GM12878 (cell line): ENCODE measurements around the gene HTD2. TPM values are rescaled to one million over a fixed set of nuclear protein-coding genes. Genes with fewer than 3 reads are reported as not detected.

ENCODE experiments used
- ATAC-seq: fragments of 200-7000 bp; cut with Tn5 transposase; 3 replicates; pipeline ENCODE4 v1.9.1; 2020; ENCODE audit warnings: mild to moderate bottlenecking, moderate library complexity
- BruUV-seq: library from RNA; stranded (reverse); fragments of 400-500 nt; replicated peaks from 2 replicates; lab custom pipeline; 2021; lab: Mats Ljungman, UMichigan
- CTCF ChIA-PET: fragments of 300-600 bp; sonication (Branson Sonifier 250); formaldehyde crosslinking; extraction: SDS; loops from one replicate; lab custom pipeline; 2021; ENCODE audit warnings: inconsistent platforms; lab: Yijun Ruan, JAX
- POLR2A ChIA-PET: fragments of 350-600 bp; formaldehyde crosslinking; extraction: SDS; loops from one replicate; lab custom pipeline; 2021; ENCODE audit warnings: inconsistent platforms; lab: Charles Lee
- RAD21 ChIA-PET: fragments of 300-600 bp; sonication (Branson Sonifier 250); formaldehyde crosslinking; loops from one replicate; lab custom pipeline; 2023; ENCODE audit warnings: antibody characterized with exemption; ENCODE audit not compliant: unreplicated experiment; lab: Charles Lee
- SMC1A ChIA-PET: fragments of 300-600 bp; sonication (Branson Sonifier 250); formaldehyde crosslinking; loops from one replicate; lab custom pipeline; 2023; ENCODE audit not compliant: unreplicated experiment, uncharacterized antibody; lab: Charles Lee
- DNase-seq: peaks from one replicate; pipeline ENCODE4 v3.0.0-alpha.2; 2011; ENCODE audit warnings: low read depth, low spot score
- FAIRE-seq: peaks from 3 replicates; lab custom pipeline; 2011; peaks lifted over from hg19 to GRCh38; lab: Jason Lieb, UNC
- H2AFZ ChIP-seq: 2 replicates; pipeline ENCODE4 v1.6.0; 2011; ENCODE audit warnings: low read depth, low read length, control low read depth; ENCODE audit not compliant: control insufficient read depth
- H3K27ac ChIP-seq: 2 replicates; pipeline ENCODE4 v1.5.1; 2011; ENCODE audit warnings: control low read depth; ENCODE audit not compliant: control insufficient read depth, insufficient read depth
- H3K27me3 ChIP-seq, 2 experiments: replicated peaks in 1 of 2; 2 replicates each; pipeline versions ENCODE4 v1.6.0 to v1.6.1; 2011; ENCODE audit warnings: low read length in 1 of 2; ENCODE audit not compliant: control insufficient read depth in 2 of 2, insufficient read depth in 2 of 2
- H3K36me3 ChIP-seq, 2 experiments: 2 replicates each; pipeline ENCODE4 v1.5.1; 2011; ENCODE audit warnings: low read length in 1 of 2; ENCODE audit not compliant: control insufficient read depth in 2 of 2, insufficient read depth in 2 of 2
- H3K4me1 ChIP-seq: 2 replicates; pipeline ENCODE4 v1.6.1; 2011; ENCODE audit warnings: mild to moderate bottlenecking, low read length, moderate library complexity, mixed read lengths; ENCODE audit not compliant: control insufficient read depth, insufficient read depth
- H3K4me2 ChIP-seq: 2 replicates; pipeline ENCODE4 v1.6.0; 2011; ENCODE audit warnings: control low read depth; ENCODE audit not compliant: control insufficient read depth, insufficient read depth
- H3K4me3 ChIP-seq: fragments of 200-600 bp; sonication (generic); 2 replicates; pipeline ENCODE4 v1.5.1; 2016
- H3K79me2 ChIP-seq: 2 replicates; pipeline ENCODE4 v1.6.0; 2011; ENCODE audit warnings: low read length; ENCODE audit not compliant: control insufficient read depth, insufficient read depth
- H3K9ac ChIP-seq: 2 replicates; pipeline ENCODE4 v1.8.0; 2011; ENCODE audit warnings: low read length, control low read depth, mixed read lengths; ENCODE audit not compliant: control insufficient read depth, insufficient read depth
- H3K9me3 ChIP-seq: replicated peaks from 3 replicates; pipeline ENCODE4 v1.5.1; 2011; ENCODE audit warnings: mild to moderate bottlenecking, low read length; ENCODE audit not compliant: control insufficient read depth, insufficient read depth
- H4K20me1 ChIP-seq: 2 replicates; pipeline ENCODE4 v1.6.0; 2011; ENCODE audit not compliant: control insufficient read depth, insufficient read depth
- ASH2L ChIP-seq: fragments of 300-600, 200-600 bp; sonication (generic); IDR thresholded peaks from 2 replicates; pipeline ENCODE4 v1.6.1; 2017; ENCODE audit warnings: low read depth, mild to moderate bottlenecking, borderline replicate concordance
- BCLAF1 ChIP-seq: fragments of 450-650 bp; IDR thresholded peaks from 2 replicates; pipeline ENCODE4 v1.6.1; 2017; ENCODE audit warnings: antibody characterized with exemption, mild to moderate bottlenecking, moderate library complexity
- E4F1 ChIP-seq: fragments of 450-650 bp; IDR thresholded peaks from 2 replicates; pipeline ENCODE4 v1.6.1; 2018; ENCODE audit warnings: borderline replicate concordance, mild to moderate bottlenecking; ENCODE audit not compliant: partially characterized antibody
- MTA3 ChIP-seq: IDR thresholded peaks from 2 replicates; pipeline ENCODE4 v1.6.1; 2012; ENCODE audit warnings: low read length, inconsistent platforms, borderline replicate concordance
- RUNX3 ChIP-seq: IDR thresholded peaks from 2 replicates; pipeline ENCODE4 v1.6.1; 2012; ENCODE audit warnings: low read length, inconsistent platforms
- USF2 ChIP-seq: IDR thresholded peaks from 2 replicates; pipeline ENCODE4 v1.6.1; 2011; ENCODE audit warnings: low read depth, low read length, improper control_type of control experiment, borderline replicate concordance
- whole genome bisulfite sequencing: methylation state at CpG from one replicate; pipeline ENCODE4 v1.1.6; 2016; ENCODE audit warnings: low lambda C conversion rate; ENCODE audit not compliant: insufficient replicate concordance, insufficient coverage; ENCODE audit errors: missing lambda C conversion rate; 5-methylcytosine and 5-hydroxymethylcytosine counted together
- in situ Hi-C: fragments of 300-500 bp; cut with MboI; formaldehyde crosslinking; loops from 9 replicates; pipeline ENCODE4 v1.14.3; 2018; ENCODE audit warnings: mixed read lengths
- intact Hi-C: fragments of 100-400 bp; cut with micrococcal nuclease; formaldehyde crosslinking; loops from one replicate; pipeline ENCODE4 v1.14.2; 2022; ENCODE audit not compliant: unreplicated experiment
- polyA plus RNA-seq, 11 experiments: library from polyadenylated mRNA; depleted of rRNA in 4 of 11; unstranded in 6 of 11; stranded (reverse) in 5 of 11; fragments of >200 nt; fragmentation: Nextera tagmentation in 4 of 11; fragmentation: Illumina TruSeq in 1 of 11; extraction: Ambion mirVana in 4 of 11; extraction: Trizol in 1 of 11; gene quantifications; 1 replicate in 1 of 11; 2 replicates in 10 of 11; pipeline versions ENCODE4 v1.2.1 to v1.2.3, GENCODE V29; 2011 to 2016; ENCODE audit warnings: inconsistent platforms in 2 of 11, missing spikeins in 2 of 11, low read depth in 1 of 11
- total RNA-seq, 4 experiments: library from RNA; depleted of rRNA in 3 of 4; stranded (reverse); fragments of >200 nt in 3 of 4; fragmentation: Illumina TruSeq in 1 of 4; extraction: Trizol in 1 of 4; gene quantifications; 2 replicates each; pipeline versions ENCODE4 v1.2.1 to v1.2.3, GENCODE V29; 2013 to 2021

HTD2 gene
- total and polyA plus RNA-seq, 10 of the 15 experiments (the other 5 are each of a cell fraction or from before 2014, with no cell fraction given), result 5.9 to 24.7 (median 9.5) TPM

GRCh38 chr3:58340594-58341244 lies 34.4 kb downstream of the HTD2 start:
- H3K79me2 ChIP-seq, result no peaks in the 10 kb centered on the region; the same call in 1 of the 2 replicates
- H3K27ac ChIP-seq, result no peak overlapping the region
- ATAC-seq (peak; percentile 28), DNase-seq (no peak), FAIRE-seq (peak; percentile 35)
- ChIA-PET POLR2A (interaction anchor here (0.7 to 12.4 kb wide), 3 partner anchors 11 to 34 kb away, joined by 3 to 221 read pairs (median 5); no protein-coding TSS in a partner anchor), SMC1A (interaction anchor here (3.4 to 13.1 kb wide), 3 partner anchors 10 to 77 kb away, joined by 10 to 324 read pairs (median 81); no protein-coding TSS in a partner anchor), CTCF (interaction anchor here (0.6 to 8.9 kb wide), 9 partner anchors 11 to 1887 kb away, joined by 3 to 204 read pairs (median 4); partner anchors contain the start of genes HTD2, KCTD6 and RPP14), RAD21 (interaction anchor here (0.7 to 2.2 kb wide), 3 partner anchors 10 to 75 kb away, joined by 3 to 20 read pairs (median 4); no protein-coding TSS in a partner anchor)
- WGBS, result 69% methylated on average over 3 of the region's 3 CpGs
- TF ChIP-seq RUNX3, result 0 out of 2 replicates have a peak, but pooled peaks have one; percentile 8
- no peak for TF ChIP-seq USF2
- no peak overlapping the region for H3K4me3 ChIP-seq
- H4K20me1 ChIP-seq, result no peaks in the 10 kb centered on the region
- H3K4me2 ChIP-seq, result no peak overlapping the region
- H3K36me3 ChIP-seq, result no peaks in the 10 kb centered on the region
- no TSS peak for BruUV-seq
- no peak overlapping the region for H2AFZ ChIP-seq
- intact Hi-C loops (no loop called here), in situ Hi-C loops (no loop called here)
- no peaks in the 10 kb centered on the region for H3K27me3 ChIP-seq
- H3K9ac ChIP-seq, result no peak overlapping the region
- H3K4me1 ChIP-seq, result peaks cover 4% of the 10 kb centered on the region; the same call in 1 of the 2 replicates
- H3K9me3 ChIP-seq, result no peaks in the 10 kb centered on the region; the same call in 2 of the 3 replicates

- intact Hi-C loops, result no loop called here
- 79% methylated on average over 3 of the region's 3 CpGs for WGBS
- no peaks in the 10 kb centered on the region for H3K79me2 ChIP-seq
- TF ChIP-seq BCLAF1, result no peak
- no peak for TF ChIP-seq ASH2L
- no peak for TF ChIP-seq MTA3
- no peak for TF ChIP-seq E4F1
These were observed 35.1 kb downstream of the HTD2 start for GRCh38 chr3:58341376-58341775.

More at GRCh38 chr3:58341376-58341775, 35.1 kb downstream of the HTD2 start:
- Histone ChIP-seq H3K4me3 (no peak overlapping the region), H4K20me1 (no peaks in the 10 kb centered on the region), H3K27me3 (no peaks in the 10 kb centered on the region), H3K36me3 (no peaks in the 10 kb centered on the region), H3K9me3 (no peaks in the 10 kb centered on the region; the same call in 2 of the 3 replicates), H3K27ac (no peak overlapping the region), H2AFZ (no peak overlapping the region), H3K9ac (no peak overlapping the region), H3K4me2 (no peak overlapping the region), H3K4me1 (peaks cover 4% of the 10 kb centered on the region; the same call in 1 of the 2 replicates)
- no peak for DNase-seq
- BruUV-seq, result no TSS peak
- ChIA-PET SMC1A (interaction anchor here (8.9 to 13.1 kb wide), 2 partner anchors 9 to 77 kb away, joined by 81 to 324 read pairs; no protein-coding TSS in a partner anchor), CTCF (interaction anchor here (0.8 to 8.9 kb wide), 5 partner anchors 10 to 150 kb away, joined by 3 to 204 read pairs (median 3); partner anchors contain the start of gene KCTD6), RAD21 (interaction anchor here (0.7 to 2.5 kb wide), 4 partner anchors 7 to 557 kb away, joined by 3 to 20 read pairs (median 5); no protein-coding TSS in a partner anchor), POLR2A (interaction anchor here (0.7 to 12.4 kb wide), 2 partner anchors 10 to 16 kb away, joined by 5 to 221 read pairs; no protein-coding TSS in a partner anchor)
- no peak for FAIRE-seq
- in situ Hi-C loops, result no loop called here
- no peak; the same call in 2 of the 3 replicates for ATAC-seq
